Activated CD8-positive, alpha-beta memory T cell treated with anti-CD3 and anti-CD28 coated beads, Interleukin-2, amount 10 ng/mL, durations not matched to agents 7 days and 5 days (primary cell): ENCODE results near the gene KIF26B. TPM values are rescaled to one million over a fixed set of nuclear protein-coding genes. Genes with fewer than 3 reads are reported as not detected.

Experiments
- ATAC-seq: fragments of 150-1000 bp; cut with Tn5 transposase; one replicate; pipeline ENCODE4 v1.10.0; 2021; ENCODE audit warnings: moderate library complexity
- CTCF ChIA-PET: fragments of 350-600 bp; sonication (Branson Sonifier 250); formaldehyde crosslinking; loops from one replicate; lab custom pipeline; 2021; ENCODE audit warnings: antibody characterized with exemption; lab: Charles Lee
- DNase-seq: peaks from one replicate; pipeline ENCODE4 v3.0.0-alpha.2; 2020
- H3K27ac Mint-ChIP-seq: one replicate; pipeline ENCODE4 v1.8.0; 2021; ENCODE audit warnings: mild to moderate bottlenecking, mixed read lengths
- H3K27me3 Mint-ChIP-seq: one replicate; pipeline ENCODE4 v1.8.0; 2021; ENCODE audit warnings: mixed read lengths
- H3K36me3 Mint-ChIP-seq: one replicate; pipeline ENCODE4 v1.8.0; 2021; ENCODE audit warnings: mild to moderate bottlenecking, mixed read lengths
- H3K4me1 Mint-ChIP-seq: one replicate; pipeline ENCODE4 v1.8.0; 2021; ENCODE audit warnings: mixed read lengths
- H3K4me3 Mint-ChIP-seq: one replicate; pipeline ENCODE4 v1.8.0; 2021; ENCODE audit warnings: mild to moderate bottlenecking, moderate library complexity, mixed read lengths
- H3K9me3 Mint-ChIP-seq: one replicate; pipeline ENCODE4 v1.8.0; 2022; ENCODE audit warnings: low read depth, mixed read lengths
- total RNA-seq, 2 experiments: library from RNA; stranded (reverse); gene quantifications; one replicate each; pipeline ENCODE4 v1.2.3, GENCODE V29; 2021

KIF26B gene
- total RNA-seq, 2 experiments from 2014 or later, result 0.28 TPM; not detected in 1

DNA sequence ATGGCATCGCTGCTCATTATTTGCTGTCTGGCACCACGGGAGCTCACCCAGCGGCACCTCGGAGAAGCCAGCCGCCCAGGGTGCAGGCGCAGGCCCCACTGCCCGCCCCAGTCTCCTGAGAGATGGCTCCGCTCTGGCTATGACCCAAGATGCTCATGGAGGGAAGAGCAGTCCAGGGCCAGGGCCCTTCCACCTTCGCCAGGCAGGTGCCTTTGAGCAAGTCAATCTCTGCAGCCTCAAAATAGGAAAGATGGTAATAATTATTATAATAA is 437.3 kb downstream of the KIF26B start:
- Mint-ChIP-seq H3K4me1 (no peaks in the 10 kb centered on the region), H3K9me3 (peaks cover 3% of the 10 kb centered on the region), H3K27me3 (no peaks in the 10 kb centered on the region), H3K36me3 (no peaks in the 10 kb centered on the region), H3K27ac (no peak overlapping the region), H3K4me3 (no peak overlapping the region)
- DNase-seq (no peak), ATAC-seq (no peak)
- CTCF ChIA-PET, result no interaction called here

- Mint-ChIP-seq H3K4me1 (no peaks in the 10 kb centered on the region), H3K27me3 (no peaks in the 10 kb centered on the region)
- ATAC-seq, result no peak
Measured at GRCh38 chr1:245598524-245599305, 443.9 kb downstream of the KIF26B start.

DNA sequence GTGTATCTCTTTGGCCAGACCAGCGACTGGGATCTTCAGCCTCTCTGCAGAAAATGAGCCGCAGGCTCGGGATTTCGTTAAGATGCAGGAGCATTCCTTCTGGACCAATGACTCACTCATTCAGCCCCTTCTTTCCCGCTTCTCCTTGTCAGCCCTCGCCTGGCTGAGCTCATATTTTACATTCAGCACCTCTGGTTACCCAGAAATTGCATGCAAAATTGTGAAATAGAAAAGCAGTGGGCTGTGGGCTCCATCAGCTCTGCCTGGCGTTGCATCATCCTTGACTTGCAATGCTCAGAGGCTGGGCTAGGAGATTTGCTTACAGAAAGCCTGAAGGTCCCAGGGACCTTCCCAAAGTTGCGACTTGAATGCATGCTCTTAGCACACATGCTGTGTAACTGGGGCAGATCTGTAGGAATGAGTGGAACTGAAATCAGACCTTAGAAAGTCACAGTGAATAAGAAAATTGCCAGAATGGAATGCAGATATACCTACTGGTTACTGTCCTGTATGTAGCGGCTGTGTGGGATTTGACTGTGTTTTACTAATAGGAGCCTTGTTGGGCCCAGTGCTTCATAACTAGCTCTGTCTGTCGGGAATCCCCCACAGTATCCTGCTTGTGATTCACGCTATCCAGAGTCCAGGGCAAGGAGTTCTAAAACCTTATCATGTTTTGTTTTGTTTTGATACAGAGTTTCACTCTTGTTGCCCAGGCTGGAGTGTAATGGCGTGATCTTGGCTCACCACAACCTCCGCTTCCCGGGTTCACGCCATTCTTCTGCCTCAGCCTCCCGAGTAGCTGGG is 444.8 kb downstream of the KIF26B start:
- H3K27ac Mint-ChIP-seq, result no peak overlapping the region
- no peaks in the 10 kb centered on the region for H3K36me3 Mint-ChIP-seq
- ATAC-seq (no peak), DNase-seq (no peak)
- CTCF ChIA-PET, result no interaction called here
- H3K4me1 Mint-ChIP-seq, result no peaks in the 10 kb centered on the region
- H3K9me3 Mint-ChIP-seq, result no peaks in the 10 kb centered on the region
- H3K27me3 Mint-ChIP-seq, result no peaks in the 10 kb centered on the region
- H3K4me3 Mint-ChIP-seq, result no peak overlapping the region

More at GRCh38 chr1:245598524-245599305, 443.9 kb downstream of the KIF26B start:
- no peak for DNase-seq
- CTCF ChIA-PET, result no interaction called here
- Mint-ChIP-seq H3K9me3 (peaks cover 3% of the 10 kb centered on the region), H3K4me3 (no peak overlapping the region), H3K27ac (no peak overlapping the region), H3K36me3 (no peaks in the 10 kb centered on the region)

GRCh38 chr1:245600658-245601057 is 445.9 kb downstream of the KIF26B start:
- no peak overlapping the region for H3K27ac Mint-ChIP-seq
- no peaks in the 10 kb centered on the region for H3K4me1 Mint-ChIP-seq
- DNase-seq, result no peak
- no peak overlapping the region for H3K4me3 Mint-ChIP-seq
- CTCF ChIA-PET, result no interaction called here
- no peaks in the 10 kb centered on the region for H3K36me3 Mint-ChIP-seq
- H3K27me3 Mint-ChIP-seq, result no peaks in the 10 kb centered on the region
- H3K9me3 Mint-ChIP-seq, result no peaks in the 10 kb centered on the region
- no peak for ATAC-seq

- Mint-ChIP-seq H3K9me3 (no peaks in the 10 kb centered on the region), H3K27me3 (peaks cover 2% of the 10 kb centered on the region), H3K4me3 (no peak overlapping the region), H3K36me3 (no peaks in the 10 kb centered on the region), H3K27ac (no peak overlapping the region), H3K4me1 (no peaks in the 10 kb centered on the region)
- CTCF ChIA-PET, result no interaction called here
- DNase-seq (no peak), ATAC-seq (no peak)
Measured at GRCh38 chr1:245603311-245603865, 448.6 kb downstream of the KIF26B start.

GRCh38 chr1:245604979-245605378 is 450.2 kb downstream of the KIF26B start:
- no peak overlapping the region for H3K4me3 Mint-ChIP-seq
- no peak overlapping the region for H3K27ac Mint-ChIP-seq
- ATAC-seq (no peak), DNase-seq (no peak)
- H3K9me3 Mint-ChIP-seq, result no peaks in the 10 kb centered on the region
- H3K36me3 Mint-ChIP-seq, result no peaks in the 10 kb centered on the region
- H3K27me3 Mint-ChIP-seq, result peaks cover 2% of the 10 kb centered on the region
- H3K4me1 Mint-ChIP-seq, result no peaks in the 10 kb centered on the region
- CTCF ChIA-PET, result no interaction called here

DNA sequence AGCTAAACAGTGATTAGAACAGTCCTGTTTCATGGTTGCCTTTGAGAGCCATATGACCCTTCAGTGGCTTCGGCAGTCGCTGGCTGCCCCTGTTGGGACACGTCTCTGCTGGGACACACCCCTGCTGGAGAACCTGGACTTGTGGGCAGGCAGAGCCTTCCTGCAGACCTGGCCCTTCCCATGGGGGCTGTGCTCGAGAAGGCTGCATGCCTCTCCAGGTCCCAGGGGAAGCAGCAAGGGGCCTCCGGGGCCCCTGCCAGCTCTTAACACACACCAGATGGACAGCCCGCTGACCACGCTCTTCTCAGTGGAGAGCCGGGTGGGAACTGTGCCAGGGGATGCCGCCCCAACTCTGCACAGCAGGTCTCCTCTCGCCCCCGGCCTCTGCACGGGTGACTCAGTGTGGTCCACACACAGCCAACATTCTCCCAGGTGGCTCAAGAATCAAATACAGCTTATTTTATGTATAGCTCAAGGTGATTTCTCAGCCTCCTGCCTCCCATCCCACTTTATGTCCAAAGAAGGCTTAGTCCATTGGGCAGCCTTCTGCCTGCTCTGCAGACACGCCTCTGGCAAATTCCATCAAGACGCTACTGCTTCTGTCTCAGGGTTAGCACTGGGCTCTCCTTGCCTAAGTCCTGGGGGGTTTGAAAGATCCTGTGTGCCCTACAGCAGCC is 450.8 kb downstream of the KIF26B start:
- Mint-ChIP-seq H3K27ac (no peak overlapping the region), H3K9me3 (no peaks in the 10 kb centered on the region), H3K4me1 (no peaks in the 10 kb centered on the region), H3K4me3 (no peak overlapping the region), H3K27me3 (peaks cover 2% of the 10 kb centered on the region), H3K36me3 (no peaks in the 10 kb centered on the region)
- no peak for DNase-seq
- CTCF ChIA-PET, result no interaction called here
- ATAC-seq, result no peak

DNA sequence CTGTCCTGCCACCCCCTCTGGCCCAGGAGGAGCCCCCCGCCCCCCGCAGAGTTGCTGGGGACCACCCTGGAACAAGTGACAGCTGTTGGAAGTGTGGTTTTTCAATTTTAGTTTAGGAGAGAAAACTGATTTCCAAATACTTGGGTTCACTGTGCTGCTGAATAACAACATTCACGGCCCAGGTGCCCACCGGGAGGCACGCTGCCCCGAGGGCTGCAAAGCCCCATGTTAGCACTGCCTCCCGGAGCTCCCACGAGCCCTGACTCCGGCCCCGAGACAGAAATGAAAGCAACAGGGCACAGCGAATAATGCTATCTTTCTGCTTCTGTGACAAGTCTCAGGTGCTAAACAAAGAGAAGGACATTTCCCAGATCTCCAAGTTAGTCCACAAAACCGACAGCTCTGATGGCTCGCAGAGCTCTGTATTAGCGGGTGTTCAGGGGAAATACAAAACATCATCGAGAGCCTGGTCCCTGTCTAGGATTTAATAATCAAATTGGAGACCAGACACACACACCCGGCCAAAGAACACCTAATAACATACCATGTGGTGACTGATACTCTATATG is 451.5 kb downstream of the KIF26B start:
- no peaks in the 10 kb centered on the region for H3K36me3 Mint-ChIP-seq
- no peak for DNase-seq
- peaks cover 2% of the 10 kb centered on the region for H3K27me3 Mint-ChIP-seq
- no peak for ATAC-seq
- CTCF ChIA-PET, result no interaction called here
- H3K27ac Mint-ChIP-seq, result no peak overlapping the region
- no peak overlapping the region for H3K4me3 Mint-ChIP-seq
- no peaks in the 10 kb centered on the region for H3K4me1 Mint-ChIP-seq
- H3K9me3 Mint-ChIP-seq, result no peaks in the 10 kb centered on the region

GRCh38 chr1:245608271-245608670 is 453.5 kb downstream of the KIF26B start:
- CTCF ChIA-PET, result no interaction called here

GRCh38 chr1:245609354-245610150 is 454.8 kb downstream of the KIF26B start:
- CTCF ChIA-PET, result no interaction called here
- Mint-ChIP-seq H3K4me3 (no peak overlapping the region), H3K36me3 (no peaks in the 10 kb centered on the region), H3K27me3 (peaks cover 2% of the 10 kb centered on the region), H3K27ac (no peak overlapping the region), H3K4me1 (no peaks in the 10 kb centered on the region), H3K9me3 (no peaks in the 10 kb centered on the region)
- ATAC-seq, result no peak
- no peak for DNase-seq

More at GRCh38 chr1:245608271-245608670, 453.5 kb downstream of the KIF26B start:
- H3K27ac Mint-ChIP-seq, result no peak overlapping the region
- H3K9me3 Mint-ChIP-seq, result no peaks in the 10 kb centered on the region
- no peak overlapping the region for H3K4me3 Mint-ChIP-seq
- H3K36me3 Mint-ChIP-seq, result no peaks in the 10 kb centered on the region
- DNase-seq (no peak), ATAC-seq (no peak)
- H3K27me3 Mint-ChIP-seq, result peaks cover 2% of the 10 kb centered on the region
- no peaks in the 10 kb centered on the region for H3K4me1 Mint-ChIP-seq

GRCh38 chr1:245611251-245611650 is 456.5 kb downstream of the KIF26B start:
- ATAC-seq, result no peak
- Mint-ChIP-seq H3K4me1 (no peaks in the 10 kb centered on the region), H3K27ac (no peak overlapping the region), H3K9me3 (no peaks in the 10 kb centered on the region), H3K4me3 (no peak overlapping the region), H3K36me3 (no peaks in the 10 kb centered on the region), H3K27me3 (peaks cover 2% of the 10 kb centered on the region)
- no peak for DNase-seq
- CTCF ChIA-PET, result no interaction called here

DNA sequence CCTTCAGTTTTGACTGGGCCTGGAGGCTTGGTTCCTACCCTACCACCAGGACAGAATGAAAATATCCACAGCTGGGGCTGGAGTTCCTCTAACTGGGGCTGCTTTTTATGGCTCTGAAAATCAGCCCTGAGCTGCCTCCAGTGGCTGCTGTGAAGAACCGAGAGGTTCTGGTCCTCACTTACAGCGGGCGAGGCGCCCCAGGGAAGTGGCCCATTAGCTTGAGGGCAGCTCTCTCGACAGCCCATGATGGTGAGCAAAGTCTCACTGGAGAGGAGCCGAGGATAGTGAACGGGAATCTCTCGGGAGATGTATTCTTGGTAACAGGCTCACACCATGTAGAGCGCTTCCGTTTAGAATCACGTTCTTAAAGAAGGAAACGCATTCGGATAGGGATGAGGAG is 459.7 kb downstream of the KIF26B start:
- Mint-ChIP-seq H3K27ac (no peak overlapping the region), H3K4me1 (no peaks in the 10 kb centered on the region), H3K9me3 (no peaks in the 10 kb centered on the region), H3K4me3 (no peak overlapping the region), H3K36me3 (no peaks in the 10 kb centered on the region), H3K27me3 (no peaks in the 10 kb centered on the region)
- CTCF ChIA-PET, result no interaction called here
- DNase-seq, result no peak
- ATAC-seq, result no peak

DNA sequence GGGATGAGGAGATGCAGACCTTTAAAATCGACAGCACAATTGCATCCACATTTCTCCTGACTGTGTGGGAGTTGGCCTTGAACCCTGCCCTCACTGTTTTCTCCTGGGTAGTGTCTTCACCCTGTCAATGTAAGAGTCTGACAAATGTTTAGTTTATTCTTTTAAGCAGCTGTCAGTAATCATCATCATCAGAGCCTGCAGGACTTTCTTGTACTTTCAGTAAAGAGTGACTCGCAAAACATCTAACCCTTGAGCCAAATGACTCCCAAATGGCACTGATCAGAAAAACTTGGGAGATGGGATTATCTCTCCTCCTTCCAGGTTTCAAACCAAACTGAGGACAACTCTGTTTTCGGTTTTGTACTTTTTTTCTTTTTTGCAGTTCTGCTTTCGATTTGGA is 460.2 kb downstream of the KIF26B start:
- CTCF ChIA-PET, result no interaction called here
- Mint-ChIP-seq H3K36me3 (no peaks in the 10 kb centered on the region), H3K27ac (no peak overlapping the region), H3K4me3 (no peak overlapping the region), H3K9me3 (no peaks in the 10 kb centered on the region), H3K27me3 (no peaks in the 10 kb centered on the region), H3K4me1 (no peaks in the 10 kb centered on the region)
- DNase-seq, result no peak
- no peak for ATAC-seq
